OCI-LY1 (cell line): Measurements from ENCODE around the gene CSRNP2.

Experiments used
- EZH2 ChIP-seq: fragments of 200-600 bp; sonication (generic), shearing (Covaris generic); IDR thresholded peaks from 2 replicates; pipeline ENCODE4 v1.8.0; 2017; ENCODE audit warnings: borderline replicate concordance, mixed run types, mild to moderate bottlenecking, antibody characterized with exemption, low read length, moderate library complexity, mixed read lengths
- TF ChIP-seq, protein P1 (sequence below): fragments of 200-600 bp; sonication (generic), shearing (Covaris generic); IDR thresholded peaks from 2 replicates; pipeline ENCODE4 v1.5.1; 2017; ENCODE audit warnings: mild to moderate bottlenecking, antibody characterized with exemption, low read length, moderate library complexity, mixed read lengths

DNA sequence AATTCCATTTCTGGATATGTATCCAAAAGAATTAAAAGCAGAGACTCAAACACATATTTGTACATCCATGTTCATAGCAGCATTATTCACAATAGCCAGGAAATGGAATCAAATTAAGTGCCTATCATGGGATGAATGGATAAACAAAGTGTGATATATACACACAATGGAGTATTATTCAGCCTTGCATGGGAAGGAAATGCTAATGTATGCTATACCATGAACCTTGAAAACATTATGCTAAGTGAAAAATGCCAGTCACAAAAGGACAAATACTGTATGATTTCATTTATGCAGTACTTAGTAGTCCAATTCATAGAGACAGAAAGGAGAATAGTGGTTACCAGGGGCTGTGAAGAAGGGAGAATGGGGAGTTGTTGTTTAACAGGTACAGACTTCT is 32.1 kb upstream of the CSRNP2 start:
- TF ChIP-seq, protein P1, sequence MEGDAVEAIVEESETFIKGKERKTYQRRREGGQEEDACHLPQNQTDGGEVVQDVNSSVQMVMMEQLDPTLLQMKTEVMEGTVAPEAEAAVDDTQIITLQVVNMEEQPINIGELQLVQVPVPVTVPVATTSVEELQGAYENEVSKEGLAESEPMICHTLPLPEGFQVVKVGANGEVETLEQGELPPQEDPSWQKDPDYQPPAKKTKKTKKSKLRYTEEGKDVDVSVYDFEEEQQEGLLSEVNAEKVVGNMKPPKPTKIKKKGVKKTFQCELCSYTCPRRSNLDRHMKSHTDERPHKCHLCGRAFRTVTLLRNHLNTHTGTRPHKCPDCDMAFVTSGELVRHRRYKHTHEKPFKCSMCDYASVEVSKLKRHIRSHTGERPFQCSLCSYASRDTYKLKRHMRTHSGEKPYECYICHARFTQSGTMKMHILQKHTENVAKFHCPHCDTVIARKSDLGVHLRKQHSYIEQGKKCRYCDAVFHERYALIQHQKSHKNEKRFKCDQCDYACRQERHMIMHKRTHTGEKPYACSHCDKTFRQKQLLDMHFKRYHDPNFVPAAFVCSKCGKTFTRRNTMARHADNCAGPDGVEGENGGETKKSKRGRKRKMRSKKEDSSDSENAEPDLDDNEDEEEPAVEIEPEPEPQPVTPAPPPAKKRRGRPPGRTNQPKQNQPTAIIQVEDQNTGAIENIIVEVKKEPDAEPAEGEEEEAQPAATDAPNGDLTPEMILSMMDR = no peak
- no peak for TF ChIP-seq EZH2
